HEK293T (cell line): ENCODE data around the gene MYRFL.

ENCODE experiments used
- ARNT ChIP-seq: fragments of 450-650 bp; IDR thresholded peaks from 2 replicates; pipeline ENCODE4 v1.6.1; 2017; ENCODE audit warnings: mild to moderate bottlenecking
- BHLHE40 ChIP-seq: fragments of 450-650 bp; IDR thresholded peaks from 2 replicates; pipeline ENCODE4 v1.6.1; 2016; ENCODE audit warnings: mild to moderate bottlenecking, moderate library complexity, borderline replicate concordance
- CTBP1 ChIP-seq: fragments of 450-650 bp; IDR thresholded peaks from 2 replicates; pipeline ENCODE4 v1.6.1; 2016; ENCODE audit warnings: borderline replicate concordance
- ELF4 ChIP-seq: fragments of 450-650 bp; IDR thresholded peaks from 2 replicates; pipeline ENCODE4 v1.6.1; 2017; ENCODE audit warnings: antibody characterized with exemption
- FOXA1 ChIP-seq: fragments of 450-650 bp; IDR thresholded peaks from 2 replicates; pipeline ENCODE4 v1.6.1; 2016; ENCODE audit warnings: mild to moderate bottlenecking
- FOXK2 ChIP-seq: fragments of 450-650 bp; IDR thresholded peaks from 2 replicates; pipeline ENCODE4 v1.6.1; 2016; ENCODE audit warnings: mild to moderate bottlenecking
- FOXM1 ChIP-seq: fragments of 450-650 bp; IDR thresholded peaks from 2 replicates; pipeline ENCODE4 v1.6.1; 2017; ENCODE audit warnings: mild to moderate bottlenecking, borderline replicate concordance
- HDGF ChIP-seq: fragments of 450-650 bp; IDR thresholded peaks from 2 replicates; pipeline ENCODE4 v1.6.1; 2017; ENCODE audit warnings: antibody characterized with exemption, borderline replicate concordance
- L3MBTL2 ChIP-seq: fragments of 450-650 bp; conservative IDR thresholded peaks from 2 replicates; pipeline ENCODE4 v1.6.1; 2016; ENCODE audit warnings: mild to moderate bottlenecking
- LEF1 ChIP-seq: fragments of 450-650 bp; IDR thresholded peaks from 2 replicates; pipeline ENCODE4 v1.6.1; 2017; ENCODE audit warnings: mild to moderate bottlenecking, borderline replicate concordance
- SP1 ChIP-seq: fragments of 450-650 bp; IDR thresholded peaks from 2 replicates; pipeline ENCODE4 v1.6.1; 2017
- SUZ12 ChIP-seq: fragments of 450-650 bp; IDR thresholded peaks from 2 replicates; pipeline ENCODE4 v1.6.1; 2016; ENCODE audit warnings: mild to moderate bottlenecking
- TARDBP ChIP-seq: fragments of 450-650 bp; IDR thresholded peaks from 2 replicates; pipeline ENCODE4 v1.6.1; 2016
- ZNF384 ChIP-seq: fragments of 450-650 bp; IDR thresholded peaks from 2 replicates; pipeline ENCODE4 v1.6.1; 2016

GRCh38 chr12:69872804-69873203 is 47.8 kb downstream of the MYRFL start:
- TF ChIP-seq FOXA1 (no peak), BHLHE40 (no peak), TARDBP (no peak), L3MBTL2 (no peak), SUZ12 (no peak), CTBP1 (no peak), ELF4 (no peak), SP1 (no peak), FOXK2 (no peak), HDGF (no peak), ZNF384 (no peak), ARNT (no peak), LEF1 (no peak), FOXM1 (no peak)
